ENCODE results near the gene ZFHX2. TPM values are rescaled to one million over a fixed set of nuclear protein-coding genes. Genes with fewer than 3 reads are reported as not detected.

Gene ZFHX2
- total RNA-seq, 2 experiments from 2014 or later, result 0.78 to 1.0 TPM

- intact Hi-C loops (cut with micrococcal nuclease), result loop anchor here (2.0 kb wide), 1 partner anchor 79 kb away; no protein-coding TSS in a partner anchor
- DNase-seq, result no peak
- Mint-ChIP-seq H3K9me3 (no peaks in the 10 kb centered on the region), H3K27ac (peak overlapping the region; percentile 91), H3K4me1 (ENCODE audit: low read depth) (peaks cover 38% of the 10 kb centered on the region), H3K4me3 (peak overlapping the region; percentile 94), H3K36me3 (ENCODE audit: low read depth) (peaks cover 31% of the 10 kb centered on the region), H3K27me3 (no peaks in the 10 kb centered on the region)
- CTCF ChIA-PET, result interaction anchor here (1.1 to 13.7 kb wide), 8 partner anchors 8 to 256 kb away, joined by 3 to 291 read pairs (median 12); partner anchors contain the start of gene AP1G2
- TF ChIP-seq, protein P1, sequence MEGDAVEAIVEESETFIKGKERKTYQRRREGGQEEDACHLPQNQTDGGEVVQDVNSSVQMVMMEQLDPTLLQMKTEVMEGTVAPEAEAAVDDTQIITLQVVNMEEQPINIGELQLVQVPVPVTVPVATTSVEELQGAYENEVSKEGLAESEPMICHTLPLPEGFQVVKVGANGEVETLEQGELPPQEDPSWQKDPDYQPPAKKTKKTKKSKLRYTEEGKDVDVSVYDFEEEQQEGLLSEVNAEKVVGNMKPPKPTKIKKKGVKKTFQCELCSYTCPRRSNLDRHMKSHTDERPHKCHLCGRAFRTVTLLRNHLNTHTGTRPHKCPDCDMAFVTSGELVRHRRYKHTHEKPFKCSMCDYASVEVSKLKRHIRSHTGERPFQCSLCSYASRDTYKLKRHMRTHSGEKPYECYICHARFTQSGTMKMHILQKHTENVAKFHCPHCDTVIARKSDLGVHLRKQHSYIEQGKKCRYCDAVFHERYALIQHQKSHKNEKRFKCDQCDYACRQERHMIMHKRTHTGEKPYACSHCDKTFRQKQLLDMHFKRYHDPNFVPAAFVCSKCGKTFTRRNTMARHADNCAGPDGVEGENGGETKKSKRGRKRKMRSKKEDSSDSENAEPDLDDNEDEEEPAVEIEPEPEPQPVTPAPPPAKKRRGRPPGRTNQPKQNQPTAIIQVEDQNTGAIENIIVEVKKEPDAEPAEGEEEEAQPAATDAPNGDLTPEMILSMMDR (IDR thresholded peaks at IDR 0.05), result no peak
- POLR2A ChIA-PET, result interaction anchor here (0.9 to 2.7 kb wide), 5 partner anchors 9 to 86 kb away, joined by 3 to 10 read pairs (median 5); no protein-coding TSS in a partner anchor
- no peak for ATAC-seq
Measured at GRCh38 chr14:23557946-23558345, 6.4 kb upstream of the ZFHX2 start.

DNA sequence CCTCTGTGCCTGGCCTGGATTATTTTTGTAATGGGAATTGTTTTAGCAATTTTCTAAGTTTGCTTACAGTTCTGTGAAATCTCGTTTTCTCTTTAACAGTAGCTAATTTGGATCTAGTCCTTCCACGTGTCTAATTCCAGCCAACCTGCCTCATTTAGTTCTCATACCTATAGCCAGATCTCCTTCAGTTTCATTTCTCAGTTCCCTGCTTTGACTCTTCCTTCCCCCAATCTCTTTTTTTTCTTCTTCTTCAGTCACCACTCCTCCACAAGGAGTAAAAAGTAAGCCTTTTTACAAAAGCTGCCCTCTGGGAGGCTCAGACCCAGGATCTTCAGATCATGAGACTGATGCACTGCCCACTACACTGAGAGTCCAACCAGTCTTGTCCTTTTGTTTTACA is 6.0 kb upstream of the ZFHX2 start:
- ChIA-PET POLR2A (interaction anchor here (1.0 to 2.7 kb wide), 5 partner anchors 8 to 235 kb away, joined by 4 to 10 read pairs (median 5); no protein-coding TSS in a partner anchor), CTCF (interaction anchor here (0.8 to 13.7 kb wide), 5 partner anchors 11 to 78 kb away, joined by 3 to 291 read pairs (median 51); partner anchors contain the start of gene AP1G2)
- intact Hi-C loops (cut with micrococcal nuclease), result no loop called here
- TF ChIP-seq, protein P1 (IDR thresholded peaks at IDR 0.05), result no peak
- Mint-ChIP-seq H3K27ac (peak overlapping the region; percentile 91), H3K9me3 (no peaks in the 10 kb centered on the region), H3K4me3 (peak overlapping the region; percentile 94), H3K4me1 (ENCODE audit: low read depth) (peaks cover 36% of the 10 kb centered on the region), H3K27me3 (no peaks in the 10 kb centered on the region), H3K36me3 (ENCODE audit: low read depth) (peaks cover 28% of the 10 kb centered on the region)
- ATAC-seq (no peak), DNase-seq (no peak)

- no peak for ATAC-seq
- POLR2A ChIA-PET, result interaction anchor here (0.7 to 2.7 kb wide), 9 partner anchors 10 to 590 kb away, joined by 3 to 10 read pairs (median 4); partner anchors contain the start of gene RNF31
Measured at GRCh38 chr14:23556700-23557440, 5.3 kb upstream of the ZFHX2 start.

DNA sequence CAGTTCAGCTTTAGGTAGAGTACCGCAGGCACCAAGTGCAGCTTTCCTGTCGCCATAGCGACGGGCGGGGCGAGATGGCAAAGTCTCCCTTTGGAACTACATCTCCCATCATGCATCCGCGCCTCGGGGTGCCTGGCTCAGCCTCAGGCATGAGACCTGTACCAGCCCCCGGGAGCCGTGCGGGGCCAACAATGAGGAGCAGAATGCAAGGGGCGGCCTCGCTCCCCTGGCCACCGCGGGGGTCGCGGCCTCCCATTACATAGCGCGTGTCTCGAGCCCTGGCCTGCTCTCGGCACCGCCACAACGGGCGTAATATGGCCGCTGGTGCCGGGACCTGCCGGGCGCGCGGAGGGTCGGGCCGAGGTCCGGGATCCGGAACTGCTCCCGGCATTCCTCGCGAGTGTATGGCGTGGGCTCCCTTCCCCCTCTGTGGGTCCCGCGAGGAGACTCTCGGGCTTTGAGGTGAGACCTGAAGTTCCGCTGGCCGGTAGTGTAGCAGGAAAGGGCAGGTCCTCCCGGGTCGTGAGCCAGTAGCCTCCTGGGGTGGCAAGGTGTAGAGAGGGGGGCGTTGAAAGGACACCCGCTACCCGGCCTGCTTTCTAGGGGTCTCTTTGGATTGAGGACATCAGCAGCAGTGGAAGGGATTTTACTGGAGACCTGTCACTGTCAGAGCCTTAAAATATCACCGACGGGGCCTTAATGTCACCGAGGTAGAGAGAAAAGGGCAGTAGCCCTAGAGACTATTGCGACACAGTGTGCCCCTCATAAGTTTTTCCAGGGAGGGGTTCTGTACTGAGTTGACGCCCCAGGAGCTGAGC is 4.5 kb upstream of the ZFHX2 start, which contains the start of gene THTPA:
Gene THTPA, plus strand, starts transcription at position 390 of the 818 bp plus-strand sequence. CDS start 487 bp downstream, outside the sequence.
- Mint-ChIP-seq H3K9me3 (no peaks in the 10 kb centered on the region), H3K4me1 (ENCODE audit: low read depth) (peaks cover 38% of the 10 kb centered on the region), H3K4me3 (peak within 1 kb of the TSS; percentile 94), H3K27me3 (no peaks in the 10 kb centered on the region), H3K36me3 (ENCODE audit: low read depth) (peaks cover 22% of the 10 kb centered on the region), H3K27ac (peak within 1 kb of the TSS; percentile 96)
- ChIA-PET POLR2A (interaction anchor here (0.7 to 2.7 kb wide), 9 partner anchors 10 to 591 kb away, joined by 3 to 10 read pairs (median 4); partner anchors contain the start of gene RNF31), CTCF (interaction anchor here (1.0 to 13.7 kb wide), 4 partner anchors 12 to 229 kb away, joined by 3 to 291 read pairs (median 64); partner anchors contain the start of gene AP1G2)
- TF ChIP-seq, protein P1 (IDR thresholded peaks at IDR 0.05), result no peak
- intact Hi-C loops (cut with micrococcal nuclease), result no loop called here
- peak; percentile 98 for DNase-seq
- peak; percentile 80 for ATAC-seq

More at GRCh38 chr14:23556700-23557440, 5.3 kb upstream of the ZFHX2 start:
- Mint-ChIP-seq H3K4me1 (ENCODE audit: low read depth) (peaks cover 37% of the 10 kb centered on the region), H3K4me3 (peak overlapping the region; percentile 94), H3K27ac (peak overlapping the region; percentile 96), H3K9me3 (no peaks in the 10 kb centered on the region), H3K36me3 (ENCODE audit: low read depth) (peaks cover 27% of the 10 kb centered on the region), H3K27me3 (no peaks in the 10 kb centered on the region)
- CTCF ChIA-PET, result interaction anchor here (0.8 to 13.7 kb wide), 5 partner anchors 12 to 230 kb away, joined by 3 to 291 read pairs (median 51); partner anchors contain the start of gene AP1G2
- no peak for DNase-seq
- TF ChIP-seq, protein P1 (IDR thresholded peaks at IDR 0.05), result no peak
- intact Hi-C loops (cut with micrococcal nuclease), result no loop called here

All from activated CD8-positive, alpha-beta T cell treated with anti-CD3 and anti-CD28 coated beads for 36 hours (primary cell).